Activated CD4-positive, CD25-positive, alpha-beta regulatory T cell (primary cell): ENCODE data around the gene HINT1.
"Not testable (repeated sequence)": the region's sequence is repeated elsewhere in the genome, so short reads cannot be mapped to it uniquely, and the experiment has no call there.

Experiments used
- DNase-seq, 4 experiments: peaks; one replicate each; lab custom pipeline; 2025; lab: John Stamatoyannopoulos, UW

The HINT1 gene

DNA sequence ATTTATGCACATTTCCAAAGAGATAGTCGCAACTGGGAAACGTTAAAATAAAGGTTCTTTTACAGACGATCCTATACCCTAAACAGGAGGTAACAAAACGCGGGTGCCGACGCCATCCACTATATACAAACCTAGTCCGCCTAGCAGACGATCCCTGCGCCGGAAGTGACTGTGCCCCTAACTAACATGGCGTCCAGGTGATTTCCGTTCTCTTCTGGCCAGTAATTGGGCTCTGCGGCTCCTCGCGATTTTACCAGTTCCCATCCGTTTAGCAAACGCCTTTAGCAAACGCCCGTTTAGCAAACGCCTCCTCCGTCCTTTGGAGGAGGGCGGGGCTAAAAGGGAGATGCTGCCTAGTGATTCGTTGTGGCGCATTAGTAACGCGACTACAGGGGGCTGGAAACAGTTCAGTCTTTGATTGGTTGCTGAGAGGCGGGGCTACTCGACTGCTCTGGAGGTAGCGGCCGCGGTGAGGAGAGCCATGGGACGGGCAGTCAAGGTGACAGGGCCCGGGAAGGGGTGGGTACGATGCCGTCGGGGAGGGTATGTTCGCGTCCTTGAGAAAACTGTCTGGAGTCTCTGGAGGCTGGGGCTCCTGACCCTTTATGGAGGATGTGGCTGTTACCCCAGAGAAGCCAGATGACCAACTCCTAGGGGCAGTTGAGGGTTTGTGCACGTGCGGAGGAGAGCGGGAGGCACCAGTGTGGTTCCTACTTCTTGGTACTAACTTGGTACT is 5.7 kb upstream of the HINT1 start, which contains the start of gene LYRM7:
LYRM7 (plus strand) TSS at position 405 of the 736 bp plus-strand sequence; CDS start at position 482, 77 bp downstream.
- DNase-seq, result peak; percentile 81 to 90 (median 86)

DNA sequence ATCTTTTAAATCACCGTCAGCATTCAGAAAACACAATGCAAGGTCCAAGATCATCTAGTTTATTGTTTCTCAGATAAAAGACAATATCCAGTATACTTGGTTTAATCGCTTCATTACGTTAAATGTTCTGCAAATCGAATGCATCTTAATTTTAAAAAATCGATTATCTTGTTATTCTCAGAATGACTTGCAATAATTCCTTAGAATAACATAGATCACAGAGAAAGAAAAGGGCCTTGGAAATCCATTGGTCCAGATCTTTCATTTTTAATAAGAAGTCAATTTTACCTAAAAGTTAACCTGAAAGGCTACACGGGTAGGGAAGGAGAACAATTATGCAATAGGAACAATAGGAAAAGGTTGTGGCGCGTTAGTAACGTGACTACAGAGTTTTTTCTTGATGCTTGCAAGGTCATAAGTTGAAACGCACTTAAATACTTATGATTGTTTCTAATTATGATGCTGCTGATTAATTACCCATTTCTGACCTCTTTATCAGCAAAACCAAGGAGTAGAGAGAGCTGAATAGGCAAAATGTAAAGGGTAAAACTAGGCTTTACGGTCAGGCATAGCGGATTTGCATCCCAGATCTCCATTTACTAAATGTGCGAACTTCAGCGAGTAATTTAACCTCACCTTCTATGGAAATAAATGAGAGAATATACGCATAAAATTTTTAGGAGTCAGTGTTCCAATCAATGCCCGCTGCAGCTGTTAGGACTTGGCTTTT is 4.9 kb upstream of the HINT1 start:
- no peak for DNase-seq

DNA sequence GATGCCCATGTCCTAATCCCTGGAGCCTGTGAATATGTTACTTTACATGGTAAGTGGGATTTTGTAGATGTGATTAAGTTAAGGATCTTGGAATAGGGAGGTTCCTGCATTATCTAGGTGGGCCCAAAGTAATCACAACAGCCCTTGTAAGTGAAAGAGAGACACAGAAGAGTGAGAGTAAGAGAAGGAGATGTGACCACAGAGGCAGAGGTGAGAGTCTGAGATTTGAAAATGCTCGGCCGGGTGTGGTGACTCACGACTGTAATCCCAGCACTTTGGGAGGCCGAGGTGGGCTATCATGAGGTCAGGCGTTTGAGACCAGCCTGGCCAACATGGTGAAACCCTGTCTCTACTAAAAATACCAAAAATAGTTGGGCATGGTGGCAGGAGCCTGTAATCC is 2.6 kb upstream of the HINT1 start:
- DNase-seq, result no peak

DNA sequence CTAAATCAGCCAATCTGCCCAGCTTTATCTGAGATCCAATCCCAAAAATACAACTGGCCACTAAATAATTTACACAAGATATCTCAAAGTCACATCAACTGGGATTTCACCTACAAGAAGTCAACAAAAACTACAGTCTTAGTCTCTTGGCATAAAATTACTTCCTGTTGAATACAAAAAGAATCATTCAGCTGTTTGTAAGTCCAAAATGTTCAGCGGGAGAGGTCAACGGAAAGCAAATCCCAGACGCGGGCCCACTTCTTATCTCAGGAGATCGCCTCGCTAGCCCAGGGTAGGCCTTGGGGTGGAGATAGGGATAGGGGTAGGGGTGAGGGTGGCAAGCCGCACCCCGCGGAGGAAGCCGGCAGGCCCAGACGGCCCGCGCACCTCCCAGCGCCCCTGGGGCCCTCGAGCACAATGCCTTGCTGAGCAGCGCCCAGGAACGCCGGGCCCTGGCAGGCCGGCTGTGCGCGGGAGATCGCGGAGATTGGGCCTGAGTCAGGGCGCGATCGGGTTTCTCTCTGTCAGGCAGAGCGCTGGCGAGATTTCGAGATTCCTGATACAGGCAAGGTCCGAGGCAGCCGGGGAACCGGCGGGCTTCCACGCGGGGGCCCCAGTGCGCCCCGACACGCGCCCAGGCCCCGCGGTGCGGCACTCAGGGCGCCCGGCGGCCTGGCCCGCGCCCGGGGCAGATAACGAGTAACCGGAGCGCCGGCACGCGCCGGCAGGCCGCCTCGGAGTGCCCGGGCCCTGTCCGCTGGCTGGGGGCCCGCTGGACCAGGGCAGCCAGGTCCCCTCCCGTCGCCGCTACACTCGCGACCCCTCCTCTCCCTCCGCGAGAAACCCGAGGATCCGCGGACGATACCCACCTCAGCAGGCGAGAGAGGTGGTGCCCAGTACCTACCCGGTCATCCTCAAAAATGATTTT is 601 bp downstream of the HINT1 start:
- peak; percentile 41 to 61 (median 50) for DNase-seq

DNA sequence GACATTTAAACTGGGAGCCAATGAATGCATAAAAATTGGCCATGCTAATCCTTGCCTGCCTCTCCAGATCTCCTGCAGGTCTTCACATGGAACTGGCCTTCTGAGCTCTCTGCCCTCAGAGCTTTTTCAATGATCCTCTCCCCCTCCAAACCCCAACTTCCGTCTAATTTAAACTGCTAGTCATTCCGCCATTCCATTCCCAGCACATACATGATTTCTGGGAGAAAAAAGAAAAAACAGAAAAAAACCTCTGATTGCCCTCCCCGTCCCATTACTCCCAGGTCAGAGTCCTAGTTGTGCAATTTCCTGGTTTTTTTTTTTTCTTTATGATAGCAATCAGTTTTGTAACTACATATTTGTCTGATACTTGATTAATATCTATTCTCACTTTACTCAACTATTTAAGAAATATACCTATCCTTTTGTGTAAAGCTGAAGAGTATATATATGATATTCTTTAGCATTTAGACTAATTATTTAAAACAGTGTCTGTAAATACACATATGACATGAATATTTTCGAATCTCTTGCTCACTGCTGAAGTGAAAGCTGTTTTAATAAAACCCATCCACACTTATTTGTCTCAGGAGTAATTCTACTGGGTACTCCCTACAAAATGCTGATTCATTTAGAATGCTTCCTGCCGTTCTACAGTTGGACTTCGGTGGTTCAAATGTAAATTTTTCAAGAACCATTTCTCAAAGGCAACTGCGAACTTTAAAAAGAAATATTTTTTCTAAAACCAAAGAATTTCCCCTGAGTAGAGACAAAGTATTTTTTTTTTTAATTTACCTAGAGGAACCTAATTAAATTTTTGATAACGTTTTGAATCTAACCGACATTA is 1.6 kb downstream of the HINT1 start:
- no peak for DNase-seq

DNA sequence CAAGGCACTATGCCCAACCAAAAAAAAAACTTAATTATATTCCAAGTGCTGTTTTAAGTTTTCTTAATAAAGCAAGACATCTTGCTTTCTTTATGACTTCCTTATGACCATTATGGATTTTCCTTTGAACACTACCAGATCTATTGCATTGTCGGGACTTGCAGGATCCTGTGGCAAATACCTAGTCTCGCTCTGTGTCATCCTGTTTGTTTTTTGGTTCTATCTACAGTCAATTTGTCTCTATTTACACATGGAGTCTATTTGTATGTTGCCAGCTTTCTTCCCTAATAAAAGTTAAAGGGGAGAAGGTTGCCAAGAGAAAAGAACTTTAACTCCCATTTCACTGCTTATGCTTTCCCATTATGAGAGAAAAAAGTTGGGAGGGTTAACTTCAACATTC is 4.9 kb downstream of the HINT1 start:
- no peak for DNase-seq

DNA sequence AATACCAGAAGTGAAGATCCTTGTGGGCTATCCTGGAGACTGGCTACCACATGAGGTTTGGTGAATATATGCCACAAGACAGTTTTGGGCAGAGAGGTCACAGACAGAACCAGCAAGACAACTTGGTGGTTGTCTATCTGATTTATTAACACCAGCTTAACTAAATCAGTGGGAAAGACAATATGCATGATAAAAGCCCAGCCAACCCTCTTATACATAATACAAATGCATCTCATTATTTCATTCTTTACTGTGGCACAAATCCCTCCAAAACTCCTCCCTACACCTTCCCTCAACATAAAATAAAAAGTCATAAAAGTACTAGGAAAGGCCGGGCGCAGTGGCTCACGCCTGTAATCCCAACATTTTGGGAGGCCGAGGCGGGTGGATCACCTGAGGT is 8.1 kb downstream of the HINT1 start:
- DNase-seq, result no peak

DNA sequence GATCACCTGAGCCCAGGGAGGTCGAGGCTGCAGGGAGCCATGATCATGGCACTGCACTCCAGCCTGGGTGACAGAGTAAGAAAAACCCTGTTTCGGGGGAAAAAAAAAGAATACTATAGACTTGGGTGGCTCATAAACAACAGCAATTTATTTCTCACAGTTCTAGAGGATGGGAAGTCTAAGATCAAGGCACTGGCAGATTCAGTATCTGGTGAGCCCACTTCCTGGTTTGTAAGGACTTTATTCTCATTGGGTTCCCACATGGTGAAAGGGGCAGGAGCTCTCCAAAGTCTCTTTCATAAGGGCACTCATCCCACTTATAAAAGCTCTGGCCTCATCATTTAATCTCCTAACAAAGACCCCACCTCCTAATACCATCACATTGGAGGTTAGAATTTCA is 8.7 kb downstream of the HINT1 start:
- no peak for DNase-seq

DNA sequence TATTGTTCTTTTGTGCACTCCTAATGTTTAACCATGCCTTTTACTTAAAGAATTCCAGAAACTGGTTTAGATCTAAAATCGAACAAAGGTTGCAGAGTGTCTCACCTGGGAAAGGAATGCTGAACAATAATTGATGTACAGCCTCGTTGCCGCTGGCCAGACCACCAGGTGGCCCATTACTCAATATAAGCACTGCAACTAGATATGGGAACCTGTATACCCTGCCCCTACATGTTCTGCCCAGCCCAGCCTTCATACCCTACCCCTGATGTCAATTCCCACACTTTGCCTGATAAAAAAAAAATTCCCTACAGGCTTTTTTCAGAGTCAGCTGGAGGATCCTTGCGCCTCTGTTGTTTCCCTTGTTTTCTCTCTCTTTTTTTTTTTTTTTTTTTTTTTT is 13.8 kb downstream of the HINT1 start:
- no peak for DNase-seq

DNA sequence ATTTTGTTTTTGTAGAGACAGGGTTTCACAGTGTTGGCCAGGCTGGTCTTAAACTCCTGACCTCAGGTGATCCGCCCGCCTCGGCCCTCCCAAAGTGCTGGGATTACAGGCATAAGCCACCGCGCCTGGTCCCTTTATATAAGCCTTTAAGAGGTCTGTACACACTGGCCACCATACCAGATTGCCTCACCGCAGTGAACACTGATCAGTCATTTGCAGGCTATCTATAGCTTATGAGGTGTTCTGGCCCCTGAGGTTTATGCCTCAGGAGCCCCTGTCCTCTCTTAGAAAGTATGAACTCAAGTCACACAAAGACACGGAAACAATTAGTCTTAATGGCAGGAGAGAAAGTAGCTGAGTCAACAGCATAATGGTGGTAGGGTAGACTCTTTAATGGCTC is 14.6 kb downstream of the HINT1 start:
- DNase-seq, result no peak

DNA sequence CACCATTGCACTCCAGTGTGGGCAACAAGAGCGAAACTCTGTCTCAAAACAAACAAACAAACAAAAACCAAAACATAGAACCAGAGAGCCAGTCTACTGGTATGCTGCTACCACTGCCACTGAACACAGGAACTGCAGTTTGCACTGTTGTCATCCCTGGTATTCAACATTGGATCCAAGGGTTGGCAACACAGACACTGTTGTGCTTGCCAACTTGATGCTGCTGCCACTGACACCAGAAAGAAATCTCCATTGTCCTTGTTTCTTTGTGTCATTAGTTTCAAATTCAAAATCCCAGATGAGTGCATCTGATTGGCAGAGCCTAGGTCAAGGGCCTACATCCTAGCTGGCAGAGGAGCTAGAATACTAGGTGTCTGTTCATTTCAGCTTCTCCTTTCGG is 16.2 kb downstream of the HINT1 start:
- DNase-seq, result no peak

DNA sequence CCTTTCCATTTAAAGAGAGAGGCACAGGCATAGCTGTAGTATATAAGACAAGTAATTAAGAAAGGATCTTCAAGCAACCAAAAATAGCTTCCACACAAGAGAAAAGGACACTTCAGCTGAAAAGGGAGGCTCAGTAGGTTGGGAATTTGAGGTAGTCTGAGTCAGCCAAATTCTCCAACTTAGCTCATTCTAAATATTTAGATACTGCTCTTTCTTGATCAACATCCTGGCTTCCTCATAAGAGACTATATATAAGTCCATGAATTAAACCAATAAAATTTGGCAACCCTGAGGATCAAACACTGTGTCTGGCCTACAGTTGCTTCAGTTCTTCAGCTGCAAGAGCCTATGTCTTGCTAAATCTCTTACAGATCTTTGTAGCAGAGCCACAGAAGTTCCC is 17.8 kb downstream of the HINT1 start:
- DNase-seq, result no peak

DNA sequence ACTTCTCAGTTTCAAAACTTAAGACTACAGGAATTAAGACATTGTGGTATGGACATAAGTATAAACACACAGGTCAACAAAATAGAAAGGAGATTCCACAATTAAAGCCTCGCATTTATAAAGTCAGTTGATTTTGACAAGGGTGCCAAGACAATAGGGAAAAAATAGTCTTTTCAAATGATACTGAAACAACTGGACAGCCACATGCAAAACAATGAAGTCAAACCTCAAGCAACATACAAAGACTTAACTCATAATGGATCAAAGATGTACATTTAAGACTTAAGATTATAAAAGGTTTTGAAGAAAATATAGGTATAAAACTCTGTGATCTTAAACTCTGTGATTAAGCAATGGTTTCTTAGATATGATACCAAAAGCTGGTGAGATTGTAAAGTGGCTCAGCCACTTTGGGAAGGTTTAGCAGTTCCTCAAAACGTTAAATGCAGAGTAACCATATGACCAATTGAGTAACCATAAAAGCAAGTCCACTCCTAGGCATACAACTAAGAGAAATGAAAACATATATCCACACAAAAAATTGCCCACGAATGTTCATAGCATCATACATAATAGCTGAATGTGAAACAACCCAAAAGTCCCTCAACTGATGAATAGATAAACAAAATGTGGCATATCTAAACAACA is 22.0 kb downstream of the HINT1 start:
- no peak for DNase-seq

DNA sequence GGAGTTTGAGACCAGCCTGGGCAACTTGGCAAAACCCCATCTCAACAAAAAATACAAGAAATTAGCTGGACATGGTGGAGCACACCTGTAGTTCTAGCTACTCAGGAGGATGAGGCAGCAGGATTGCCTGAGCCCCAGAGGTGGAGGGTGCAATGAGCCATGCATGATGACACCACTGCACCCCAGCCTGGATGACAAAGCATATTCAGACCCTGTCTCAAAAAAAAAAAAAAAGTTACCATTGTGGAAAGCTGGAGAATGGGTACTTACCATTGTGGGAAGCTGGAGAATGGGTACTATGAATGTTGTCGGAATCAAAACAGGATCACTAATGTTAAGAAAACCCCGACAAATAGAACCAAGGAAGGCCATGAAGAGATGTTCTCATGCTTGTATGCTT is 25.7 kb downstream of the HINT1 start:
- no peak for DNase-seq

DNA sequence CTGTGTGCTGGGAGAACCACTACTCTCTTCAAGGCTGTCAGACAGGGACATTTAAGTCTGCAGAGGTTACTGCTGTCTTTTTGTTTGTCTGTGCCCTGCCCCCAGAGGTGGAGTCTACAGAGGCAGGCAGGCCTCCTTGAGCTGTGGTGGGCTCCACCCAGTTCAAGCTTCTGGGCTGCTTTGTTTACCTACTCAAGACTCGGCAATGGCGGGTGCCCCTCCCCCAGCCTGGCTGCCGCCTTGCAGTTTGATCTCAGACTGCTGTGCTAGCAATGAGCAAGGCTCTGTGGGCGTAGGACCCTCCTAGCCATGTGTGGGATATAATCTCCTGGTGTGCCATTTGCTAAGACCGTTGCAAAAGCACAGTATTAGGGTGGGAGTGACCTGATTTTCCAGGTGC is 26.6 kb downstream of the HINT1 start:
- DNase-seq, result not testable (repeated sequence)

DNA sequence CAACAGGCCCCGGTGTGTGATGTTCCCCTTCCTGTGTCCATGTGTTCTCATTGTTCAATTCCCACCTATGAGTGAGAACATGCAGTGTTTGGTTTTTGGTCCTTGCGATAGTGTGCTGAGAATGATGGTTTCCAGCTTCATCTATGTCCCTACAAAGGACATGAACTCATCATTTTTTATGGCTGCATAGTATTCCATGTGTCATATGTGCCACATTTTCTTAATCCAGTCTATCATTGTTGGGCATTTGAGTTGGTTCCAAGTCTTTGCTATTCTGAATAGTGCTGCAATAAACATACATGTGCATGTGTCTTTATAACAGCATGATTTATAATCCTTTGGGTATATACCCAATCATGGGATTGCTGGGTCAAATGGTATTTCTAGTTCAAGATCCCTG is 32.0 kb downstream of the HINT1 start:
- DNase-seq, result not testable (repeated sequence)

DNA sequence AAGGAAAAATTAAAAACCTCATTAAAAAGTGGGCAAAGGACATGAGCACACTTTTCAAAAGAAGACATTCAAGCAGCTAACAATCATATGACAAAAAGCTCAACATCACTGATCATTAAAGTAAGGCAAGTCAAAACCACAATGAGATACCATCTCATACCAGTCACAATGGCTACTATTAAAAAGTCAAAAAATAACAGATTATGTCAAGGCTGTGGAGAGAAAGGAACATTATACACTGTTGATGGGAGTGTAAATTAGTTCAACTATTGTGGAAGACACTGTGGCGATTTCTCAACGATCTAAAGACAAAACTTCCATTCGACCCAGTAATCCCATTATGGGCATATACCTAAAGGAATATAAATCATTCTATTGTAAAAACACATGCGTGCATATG is 35.8 kb downstream of the HINT1 start:
- no peak for DNase-seq

DNA sequence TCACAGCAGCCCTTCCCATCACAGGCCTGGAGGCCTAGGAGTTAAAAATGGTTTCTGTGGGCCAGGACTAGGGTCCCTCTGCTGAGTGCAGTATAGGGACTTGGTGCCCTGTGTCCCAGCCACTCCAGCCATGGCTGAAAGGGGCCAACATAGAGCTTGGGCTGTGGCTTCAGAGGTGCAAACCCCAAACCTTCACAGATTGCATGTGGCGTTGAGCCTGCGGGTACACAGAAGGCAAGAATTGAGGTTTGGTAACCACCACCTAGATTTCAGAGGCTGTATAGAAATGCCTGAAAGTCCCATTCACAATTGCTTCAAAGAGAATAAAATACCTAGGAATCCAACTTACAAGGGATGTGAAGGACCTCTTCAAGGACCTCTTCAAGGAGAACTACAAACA is 37.8 kb downstream of the HINT1 start:
- DNase-seq, result not testable (repeated sequence)

DNA sequence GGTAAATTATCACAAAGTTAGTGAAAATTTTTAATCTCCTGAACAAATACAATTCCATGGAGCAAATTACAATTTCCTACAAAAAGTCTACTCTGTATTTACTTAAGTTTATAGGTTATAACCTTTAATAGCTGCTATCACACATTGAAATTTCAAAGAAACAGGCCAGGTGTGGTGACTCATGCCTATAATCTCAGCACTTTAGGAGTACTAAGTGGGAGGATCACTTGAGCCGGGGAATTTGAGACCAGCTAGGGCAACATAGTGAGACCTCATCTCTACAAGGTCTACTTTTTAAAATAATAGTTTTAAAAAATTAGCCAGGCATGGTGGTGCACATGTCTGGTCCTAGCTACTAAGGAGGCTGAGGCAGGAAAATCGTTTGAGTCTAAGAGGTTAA is 50.3 kb downstream of the HINT1 start:
- no peak for DNase-seq

DNA sequence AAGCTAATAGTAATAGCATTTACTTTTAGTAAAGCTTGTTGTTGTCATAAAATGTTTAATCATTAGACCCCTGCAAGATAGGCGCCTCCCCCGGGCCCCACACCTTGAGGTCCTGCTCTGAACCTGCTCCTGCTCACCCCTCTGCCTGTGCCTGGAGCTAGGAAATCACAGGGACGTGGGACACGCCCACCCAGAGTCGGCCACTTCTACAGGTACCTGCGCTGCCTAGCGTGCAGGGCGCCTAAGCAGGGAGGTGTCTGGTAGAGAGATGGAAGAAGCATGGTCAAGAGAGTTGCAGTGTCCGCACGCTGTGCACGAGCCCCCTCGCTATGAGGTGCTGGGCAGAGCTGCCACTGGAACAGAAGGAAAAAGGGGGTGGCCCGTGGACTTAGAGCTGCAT is 52.6 kb downstream of the HINT1 start:
- DNase-seq, result no peak

DNA sequence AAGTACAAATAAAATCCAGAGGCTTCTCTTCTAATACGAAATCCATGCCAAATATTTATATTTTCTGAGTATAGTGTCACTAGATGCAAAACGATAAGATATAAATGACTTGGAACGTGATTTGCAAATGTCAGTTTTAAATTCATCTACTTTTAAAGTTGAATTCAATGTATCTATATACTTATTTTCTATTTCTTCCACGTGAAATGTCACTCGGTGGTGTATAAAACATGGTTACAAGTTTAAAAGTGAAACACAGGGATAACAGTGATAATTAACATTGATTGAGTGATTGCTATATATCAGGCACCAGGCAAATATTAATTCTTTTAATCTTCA is 54.8 kb downstream of the HINT1 start:
- no peak for DNase-seq
